ENCODE data around the gene TTC1.

TTC1 gene

GRCh38 chr5:160108124-160108523 is 99.2 kb downstream of the TTC1 start:
- peaks cover 7% of the 10 kb centered on the region for H3F3A ChIP-seq (ENCODE audit: control insufficient read depth, insufficient read depth)
- no peak for TF ChIP-seq EZH2phosphoT487 (IDR thresholded peaks at IDR 0.05; ENCODE audit: borderline replicate concordance, low read length)
- TF ChIP-seq CTCF (IDR thresholded peaks at IDR 0.05; ENCODE audit: low read depth, low read length, poor library complexity, severe bottlenecking), result no peak
- H4K20me1 ChIP-seq (ENCODE audit: control insufficient read depth, insufficient read depth, low read depth, low read length), result no peaks in the 10 kb centered on the region
- no peak overlapping the region for H3K27ac ChIP-seq (ENCODE audit: low read depth, low read length)
- no peaks in the 10 kb centered on the region for H3K27me3 ChIP-seq (ENCODE audit: control insufficient read depth, low read length)
- H3K4me3 ChIP-seq (ENCODE audit: low read length), result no peak overlapping the region
- no peaks in the 10 kb centered on the region for H3K9me2 ChIP-seq (replicated peaks; ENCODE audit: control insufficient read depth, low read length)
- H3K9me3 ChIP-seq (ENCODE audit: control insufficient read depth, insufficient read depth, low read length), result no peaks in the 10 kb centered on the region
- H3K36me3 ChIP-seq (ENCODE audit: control insufficient read depth, low read length), result peaks cover 54% of the 10 kb centered on the region
- H3K79me2 ChIP-seq (ENCODE audit: control insufficient read depth, low read length), result peaks cover 72% of the 10 kb centered on the region
- H3K4me1 ChIP-seq (ENCODE audit: control insufficient read depth, low read length), result peaks cover 20% of the 10 kb centered on the region
- H3K4me2 ChIP-seq (ENCODE audit: low read length), result no peak overlapping the region

Data from DOHH2 (cell line).